K562 (cell line): ENCODE data around the gene PPP1R14D. TPM values are rescaled to one million over a fixed set of nuclear protein-coding genes. Genes with fewer than 3 reads are reported as not detected.

ENCODE experiments used
- ARHGAP35 ChIP-seq: fragments of 450-650 bp; IDR thresholded peaks from 2 replicates; pipeline ENCODE4 v1.6.1; 2018; ENCODE audit not compliant: partially characterized antibody
- DEAF1 ChIP-seq: fragments of 450-650 bp; formaldehyde crosslinking; IDR thresholded peaks from 2 replicates; pipeline ENCODE4 v1.4.0; 2020; ENCODE audit warnings: mild to moderate bottlenecking, moderate library complexity
- HIVEP1 ChIP-seq: fragments of 250-450 bp; sonication (Bioruptor Pico); IDR thresholded peaks from 2 replicates; pipeline ENCODE4 v1.4.0; 2020; ENCODE audit warnings: mild to moderate bottlenecking
- NCOA2 ChIP-seq, 2 experiments: fragments of 450-650 bp; IDR thresholded peaks; 2 replicates each; pipeline ENCODE4 v1.6.1; 2018; ENCODE audit warnings: mild to moderate bottlenecking in 2 of 2, moderate library complexity in 1 of 2; ENCODE audit not compliant: partially characterized antibody in 2 of 2
- NKRF ChIP-seq: fragments of 450-650 bp; IDR thresholded peaks from 2 replicates; pipeline ENCODE4 v1.6.1; 2016; ENCODE audit warnings: borderline replicate concordance
- POLR2A ChIP-seq: fragments of 450-650 bp; conservative IDR thresholded peaks from 2 replicates; pipeline ENCODE4 v1.6.1; 2016
- POLR2H ChIP-seq: IDR thresholded peaks from 2 replicates; pipeline ENCODE4 v1.6.1; 2016; ENCODE audit warnings: missing genetic modification characterization, low read depth, mild to moderate bottlenecking, control low read depth, missing compliant biosample characterization, moderate library complexity
- SMAD3 ChIP-seq: fragments of 450-650 bp; formaldehyde crosslinking; conservative IDR thresholded peaks from 2 replicates; pipeline ENCODE4 v1.4.0; 2020; ENCODE audit warnings: mild to moderate bottlenecking
- SMAD4 ChIP-seq: fragments of 250-450 bp; sonication (Bioruptor Pico); conservative IDR thresholded peaks from 2 replicates; pipeline ENCODE4 v1.8.0; 2021; ENCODE audit warnings: inconsistent platforms, mild to moderate bottlenecking, moderate library complexity
- ZNF253 ChIP-seq: fragments of 250-450 bp; sonication (Bioruptor Pico); conservative IDR thresholded peaks from 2 replicates; pipeline ENCODE4 v1.6.1; 2021; ENCODE audit warnings: mild to moderate bottlenecking
- polyA plus RNA-seq, 8 experiments: library from polyadenylated mRNA; depleted of rRNA in 4 of 8; stranded (reverse) in 5 of 8; unstranded in 3 of 8; fragments of >200 nt; fragmentation: Nextera tagmentation in 2 of 8; fragmentation: Illumina TruSeq in 1 of 8; extraction: Ambion mirVana in 2 of 8; extraction: Trizol in 1 of 8; gene quantifications; 2 replicates each; pipeline versions ENCODE4 v1.2.1 to v1.2.3, GENCODE V29; 2011 to 2014; ENCODE audit warnings: inconsistent platforms in 1 of 8, missing spikeins in 1 of 8
- total RNA-seq, 7 experiments: library from RNA; depleted of rRNA in 6 of 7; stranded (reverse); fragments of >200 nt in 6 of 7; fragmentation: Illumina TruSeq in 2 of 7; extraction: Trizol in 2 of 7; gene quantifications; 2 replicates each; pipeline versions ENCODE4 v1.2.1 to v1.2.3, GENCODE V29; 2011 to 2021; ENCODE audit warnings: low replicate concordance in 1 of 7
- TF ChIP-seq, protein P1 (sequence below): fragments of 450-650 bp; IDR thresholded peaks from 2 replicates; pipeline ENCODE4 v1.6.1; 2016; ENCODE audit warnings: mild to moderate bottlenecking, moderate library complexity

Gene PPP1R14D
- total and polyA plus RNA-seq, 9 of the 15 experiments (the other 6 are each of a cell fraction or from before 2014, with no cell fraction given): 0.11 to 0.18 TPM; not detected in 7

- TF ChIP-seq, protein P1, sequence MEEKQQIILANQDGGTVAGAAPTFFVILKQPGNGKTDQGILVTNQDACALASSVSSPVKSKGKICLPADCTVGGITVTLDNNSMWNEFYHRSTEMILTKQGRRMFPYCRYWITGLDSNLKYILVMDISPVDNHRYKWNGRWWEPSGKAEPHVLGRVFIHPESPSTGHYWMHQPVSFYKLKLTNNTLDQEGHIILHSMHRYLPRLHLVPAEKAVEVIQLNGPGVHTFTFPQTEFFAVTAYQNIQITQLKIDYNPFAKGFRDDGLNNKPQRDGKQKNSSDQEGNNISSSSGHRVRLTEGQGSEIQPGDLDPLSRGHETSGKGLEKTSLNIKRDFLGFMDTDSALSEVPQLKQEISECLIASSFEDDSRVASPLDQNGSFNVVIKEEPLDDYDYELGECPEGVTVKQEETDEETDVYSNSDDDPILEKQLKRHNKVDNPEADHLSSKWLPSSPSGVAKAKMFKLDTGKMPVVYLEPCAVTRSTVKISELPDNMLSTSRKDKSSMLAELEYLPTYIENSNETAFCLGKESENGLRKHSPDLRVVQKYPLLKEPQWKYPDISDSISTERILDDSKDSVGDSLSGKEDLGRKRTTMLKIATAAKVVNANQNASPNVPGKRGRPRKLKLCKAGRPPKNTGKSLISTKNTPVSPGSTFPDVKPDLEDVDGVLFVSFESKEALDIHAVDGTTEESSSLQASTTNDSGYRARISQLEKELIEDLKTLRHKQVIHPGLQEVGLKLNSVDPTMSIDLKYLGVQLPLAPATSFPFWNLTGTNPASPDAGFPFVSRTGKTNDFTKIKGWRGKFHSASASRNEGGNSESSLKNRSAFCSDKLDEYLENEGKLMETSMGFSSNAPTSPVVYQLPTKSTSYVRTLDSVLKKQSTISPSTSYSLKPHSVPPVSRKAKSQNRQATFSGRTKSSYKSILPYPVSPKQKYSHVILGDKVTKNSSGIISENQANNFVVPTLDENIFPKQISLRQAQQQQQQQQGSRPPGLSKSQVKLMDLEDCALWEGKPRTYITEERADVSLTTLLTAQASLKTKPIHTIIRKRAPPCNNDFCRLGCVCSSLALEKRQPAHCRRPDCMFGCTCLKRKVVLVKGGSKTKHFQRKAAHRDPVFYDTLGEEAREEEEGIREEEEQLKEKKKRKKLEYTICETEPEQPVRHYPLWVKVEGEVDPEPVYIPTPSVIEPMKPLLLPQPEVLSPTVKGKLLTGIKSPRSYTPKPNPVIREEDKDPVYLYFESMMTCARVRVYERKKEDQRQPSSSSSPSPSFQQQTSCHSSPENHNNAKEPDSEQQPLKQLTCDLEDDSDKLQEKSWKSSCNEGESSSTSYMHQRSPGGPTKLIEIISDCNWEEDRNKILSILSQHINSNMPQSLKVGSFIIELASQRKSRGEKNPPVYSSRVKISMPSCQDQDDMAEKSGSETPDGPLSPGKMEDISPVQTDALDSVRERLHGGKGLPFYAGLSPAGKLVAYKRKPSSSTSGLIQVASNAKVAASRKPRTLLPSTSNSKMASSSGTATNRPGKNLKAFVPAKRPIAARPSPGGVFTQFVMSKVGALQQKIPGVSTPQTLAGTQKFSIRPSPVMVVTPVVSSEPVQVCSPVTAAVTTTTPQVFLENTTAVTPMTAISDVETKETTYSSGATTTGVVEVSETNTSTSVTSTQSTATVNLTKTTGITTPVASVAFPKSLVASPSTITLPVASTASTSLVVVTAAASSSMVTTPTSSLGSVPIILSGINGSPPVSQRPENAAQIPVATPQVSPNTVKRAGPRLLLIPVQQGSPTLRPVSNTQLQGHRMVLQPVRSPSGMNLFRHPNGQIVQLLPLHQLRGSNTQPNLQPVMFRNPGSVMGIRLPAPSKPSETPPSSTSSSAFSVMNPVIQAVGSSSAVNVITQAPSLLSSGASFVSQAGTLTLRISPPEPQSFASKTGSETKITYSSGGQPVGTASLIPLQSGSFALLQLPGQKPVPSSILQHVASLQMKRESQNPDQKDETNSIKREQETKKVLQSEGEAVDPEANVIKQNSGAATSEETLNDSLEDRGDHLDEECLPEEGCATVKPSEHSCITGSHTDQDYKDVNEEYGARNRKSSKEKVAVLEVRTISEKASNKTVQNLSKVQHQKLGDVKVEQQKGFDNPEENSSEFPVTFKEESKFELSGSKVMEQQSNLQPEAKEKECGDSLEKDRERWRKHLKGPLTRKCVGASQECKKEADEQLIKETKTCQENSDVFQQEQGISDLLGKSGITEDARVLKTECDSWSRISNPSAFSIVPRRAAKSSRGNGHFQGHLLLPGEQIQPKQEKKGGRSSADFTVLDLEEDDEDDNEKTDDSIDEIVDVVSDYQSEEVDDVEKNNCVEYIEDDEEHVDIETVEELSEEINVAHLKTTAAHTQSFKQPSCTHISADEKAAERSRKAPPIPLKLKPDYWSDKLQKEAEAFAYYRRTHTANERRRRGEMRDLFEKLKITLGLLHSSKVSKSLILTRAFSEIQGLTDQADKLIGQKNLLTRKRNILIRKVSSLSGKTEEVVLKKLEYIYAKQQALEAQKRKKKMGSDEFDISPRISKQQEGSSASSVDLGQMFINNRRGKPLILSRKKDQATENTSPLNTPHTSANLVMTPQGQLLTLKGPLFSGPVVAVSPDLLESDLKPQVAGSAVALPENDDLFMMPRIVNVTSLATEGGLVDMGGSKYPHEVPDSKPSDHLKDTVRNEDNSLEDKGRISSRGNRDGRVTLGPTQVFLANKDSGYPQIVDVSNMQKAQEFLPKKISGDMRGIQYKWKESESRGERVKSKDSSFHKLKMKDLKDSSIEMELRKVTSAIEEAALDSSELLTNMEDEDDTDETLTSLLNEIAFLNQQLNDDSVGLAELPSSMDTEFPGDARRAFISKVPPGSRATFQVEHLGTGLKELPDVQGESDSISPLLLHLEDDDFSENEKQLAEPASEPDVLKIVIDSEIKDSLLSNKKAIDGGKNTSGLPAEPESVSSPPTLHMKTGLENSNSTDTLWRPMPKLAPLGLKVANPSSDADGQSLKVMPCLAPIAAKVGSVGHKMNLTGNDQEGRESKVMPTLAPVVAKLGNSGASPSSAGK: peak; percentile 71
- TF ChIP-seq SMAD4 (no peak; the same call in 1 of the 2 replicates), DEAF1 (CRISPR knock-in tag) (no peak), HIVEP1 (no peak), ZNF253 (CRISPR knock-in tag) (no peak), ARHGAP35 (no peak), SMAD3 (CRISPR knock-in tag) (no peak), NCOA2 (IDR thresholded peaks at IDR 0.05; ENCODE audit: partially characterized antibody in 2 of 2) (no peak), POLR2A (no peak), NKRF (peak; percentile 35; the same call in 1 of the 2 replicates), POLR2H (tag) (no peak)
Observed at GRCh38 chr15:40873694-40874561, 45.4 kb upstream of the PPP1R14D start, which contains the start of gene RHOV (continued).
